Neural cell (in vitro differentiated cells): ENCODE measurements around the gene ENAH. TPM values are rescaled to one million over a fixed set of nuclear protein-coding genes. Genes with fewer than 3 reads are reported as not detected.
A peak's percentile ranks its signal among the peaks of the same experiment; 100 is the strongest.

Experiments
- H2AFZ ChIP-seq: fragments of 200-600, 300-800 bp; sonication (generic), shearing (Covaris generic); 2 replicates; pipeline ENCODE4 v1.6.0; 2014; ENCODE audit warnings: low read depth, mild to moderate bottlenecking, antibody characterized with exemption, low read length, moderate library complexity
- H3F3A ChIP-seq: fragments of 200-600 bp; shearing (Covaris generic); 2 replicates; pipeline ENCODE4 v1.6.1; 2016; ENCODE audit warnings: mild to moderate bottlenecking, moderate library complexity, mixed read lengths, antibody characterized with exemption, low read length; ENCODE audit not compliant: insufficient read depth, poor library complexity, severe bottlenecking
- H3K27ac ChIP-seq: fragments of 200-600, 300-800 bp; sonication (generic), shearing (Covaris generic); 2 replicates; pipeline ENCODE4 v1.5.1; 2014; ENCODE audit warnings: mild to moderate bottlenecking, low read length, moderate library complexity
- H3K27me3 ChIP-seq: fragments of 300-800, 200-600 bp; sonication (generic), shearing (Covaris generic); 2 replicates; pipeline ENCODE4 v1.6.0; 2014; ENCODE audit warnings: mild to moderate bottlenecking, low read depth, low read length, moderate library complexity; ENCODE audit not compliant: insufficient read depth
- H3K36me3 ChIP-seq: fragments of 300-800, 200-600 bp; sonication (generic), shearing (Covaris generic); 2 replicates; pipeline ENCODE4 v1.5.1; 2014; ENCODE audit warnings: mild to moderate bottlenecking, antibody characterized with exemption, low read length, moderate library complexity; ENCODE audit not compliant: insufficient read depth
- H3K4me2 ChIP-seq: fragments of 300-800, 200-600 bp; sonication (generic), shearing (Covaris generic); 2 replicates; pipeline ENCODE4 v1.6.0; 2014; ENCODE audit warnings: mild to moderate bottlenecking, low read length
- H3K4me3 ChIP-seq: fragments of 300-800, 200-600 bp; sonication (generic), shearing (Covaris generic); 2 replicates; pipeline ENCODE4 v1.5.1; 2014; ENCODE audit warnings: mild to moderate bottlenecking, low read length, moderate library complexity
- H3K79me2 ChIP-seq: fragments of 200-600 bp; shearing (Covaris generic); replicated peaks from 2 replicates; pipeline ENCODE4 v1.6.0; 2014; ENCODE audit warnings: mild to moderate bottlenecking, low read length, moderate library complexity; ENCODE audit not compliant: insufficient read depth
- H3K9ac ChIP-seq: fragments of 300-800, 200-600 bp; sonication (generic), shearing (Covaris generic); 2 replicates; pipeline ENCODE4 v1.6.1; 2016; ENCODE audit warnings: mild to moderate bottlenecking, low read length, mixed read lengths
- H3K9me2 ChIP-seq: fragments of 200-600 bp; shearing (Covaris generic); 2 replicates; pipeline ENCODE4 v1.6.1; 2016; ENCODE audit warnings: mild to moderate bottlenecking, low read length, mixed read lengths; ENCODE audit not compliant: insufficient read depth
- H3K9me3 ChIP-seq: fragments of 200-600, 300-800 bp; sonication (generic), shearing (Covaris generic); 2 replicates; pipeline ENCODE4 v1.6.1; 2016; ENCODE audit warnings: mild to moderate bottlenecking, mixed run types, low read length, moderate library complexity, mixed read lengths
- H4K20me1 ChIP-seq: fragments of 200-600 bp; shearing (Covaris generic); 2 replicates; pipeline ENCODE4 v1.6.1; 2016; ENCODE audit warnings: mild to moderate bottlenecking, mixed run types; ENCODE audit not compliant: insufficient read depth
- CTCF ChIP-seq: fragments of 450-650 bp; IDR thresholded peaks from 2 replicates; pipeline ENCODE4 v1.5.1; 2014; ENCODE audit warnings: antibody characterized with exemption, mild to moderate bottlenecking, moderate library complexity; ENCODE audit not compliant: poor library complexity, severe bottlenecking
- EP300 ChIP-seq: fragments of 450-650 bp; conservative IDR thresholded peaks from 2 replicates; pipeline ENCODE4 v1.6.1; 2014; ENCODE audit warnings: antibody characterized with exemption, mild to moderate bottlenecking, moderate library complexity; ENCODE audit not compliant: poor library complexity, severe bottlenecking
- EZH2 ChIP-seq: fragments of 200-600, 300-800 bp; shearing (Covaris generic), sonication (generic); IDR thresholded peaks from 2 replicates; pipeline ENCODE4 v1.6.1; 2014; ENCODE audit warnings: antibody characterized with exemption, low read length, borderline replicate concordance, mild to moderate bottlenecking; ENCODE audit not compliant: insufficient read depth, poor library complexity, severe bottlenecking
- MXI1 ChIP-seq: fragments of 450-650 bp; conservative IDR thresholded peaks from 2 replicates; pipeline ENCODE4 v1.6.1; 2014; ENCODE audit warnings: antibody characterized with exemption, mild to moderate bottlenecking; ENCODE audit not compliant: poor library complexity, severe bottlenecking
- POLR2AphosphoS5 ChIP-seq: IDR thresholded peaks from 2 replicates; pipeline ENCODE4 v1.6.1; 2012
- RAD21 ChIP-seq: fragments of 450-650 bp; conservative IDR thresholded peaks from 2 replicates; pipeline ENCODE4 v1.6.1; 2014; ENCODE audit warnings: antibody characterized with exemption, mild to moderate bottlenecking, moderate library complexity
- REST ChIP-seq: IDR thresholded peaks from 2 replicates; pipeline ENCODE4 v1.6.1; 2012; ENCODE audit warnings: borderline replicate concordance
- SMC3 ChIP-seq: fragments of 450-650 bp; conservative IDR thresholded peaks from 2 replicates; pipeline ENCODE4 v1.6.1; 2014; ENCODE audit warnings: antibody characterized with exemption, mild to moderate bottlenecking, moderate library complexity; ENCODE audit not compliant: poor library complexity
- TAF1 ChIP-seq: IDR thresholded peaks from 2 replicates; pipeline ENCODE4 v1.6.1; 2012; ENCODE audit warnings: low read depth
- polyA plus RNA-seq: library from polyadenylated mRNA; depleted of rRNA; stranded (reverse); fragments of >200 nt; gene quantifications from 2 replicates; pipeline ENCODE4 v1.2.3, GENCODE V29; 2014

Gene ENAH
- polyA plus RNA-seq, 1 donor from 2014 or later = 58.4 TPM

GRCh38 chr1:225533238-225533637 lies 119.7 kb downstream of the ENAH start:
- Histone ChIP-seq H3K4me3 (peak overlapping the region; percentile 13), H4K20me1 (no peaks in the 10 kb centered on the region), H3K9me2 (no peaks in the 10 kb centered on the region)

GRCh38 chr1:225532240-225532944 lies 120.5 kb downstream of the ENAH start:
- Histone ChIP-seq H3K79me2 (peaks cover 62% of the 10 kb centered on the region), H4K20me1 (no peaks in the 10 kb centered on the region), H3K36me3 (no peaks in the 10 kb centered on the region)
- TF ChIP-seq REST (no peak), POLR2AphosphoS5 (no peak), CTCF (no peak), RAD21 (no peak), SMC3 (no peak), TAF1 (no peak)

More at GRCh38 chr1:225533238-225533637, 119.7 kb downstream of the ENAH start:
- no peaks in the 10 kb centered on the region for H3K27me3 ChIP-seq
- no peaks in the 10 kb centered on the region for H3K36me3 ChIP-seq
- H3K9ac ChIP-seq = peak overlapping the region; percentile 6
- no peak for TF ChIP-seq EP300
- no peak for TF ChIP-seq REST
- no peak for TF ChIP-seq MXI1
- TF ChIP-seq TAF1 = no peak
- TF ChIP-seq EZH2 = no peak
- TF ChIP-seq POLR2AphosphoS5 = no peak
- TF ChIP-seq CTCF = no peak
- TF ChIP-seq RAD21 = no peak
- TF ChIP-seq SMC3 = no peak
- H2AFZ ChIP-seq = no peak overlapping the region
- no peaks in the 10 kb centered on the region for H3K9me3 ChIP-seq
- H3F3A ChIP-seq = peaks cover 9% of the 10 kb centered on the region
- no peak overlapping the region for H3K4me2 ChIP-seq
- peaks cover 62% of the 10 kb centered on the region for H3K79me2 ChIP-seq
- H3K27ac ChIP-seq = no peak overlapping the region

More at GRCh38 chr1:225532240-225532944, 120.5 kb downstream of the ENAH start:
- Histone ChIP-seq H3K27me3 (no peaks in the 10 kb centered on the region), H3K9me3 (no peaks in the 10 kb centered on the region), H3F3A (peaks cover 3% of the 10 kb centered on the region), H3K4me2 (no peak overlapping the region), H3K4me3 (no peak overlapping the region), H3K9me2 (no peaks in the 10 kb centered on the region), H3K27ac (no peak overlapping the region), H3K9ac (no peak overlapping the region), H2AFZ (no peak overlapping the region)
